Liver (tissue), 3 donors: ENCODE results near the gene PTPRN2.

Experiments used
- RAD21 ChIP-seq, 2 donors: IDR thresholded peaks; 2 replicates each; pipeline ENCODE4 v1.6.1; 2016; ENCODE audit warnings: antibody characterized with exemption in 2 of 2, mild to moderate bottlenecking in 2 of 2
- SP1 ChIP-seq: IDR thresholded peaks from 2 replicates; pipeline ENCODE4 v1.6.1; 2018; ENCODE audit warnings: antibody characterized with exemption, mild to moderate bottlenecking
- TF ChIP-seq, protein P1 (sequence below): fragments of 150-350 bp; IDR thresholded peaks from 2 replicates; pipeline ENCODE4 v1.5.1; 2017; ENCODE audit warnings: improper control_type of control experiment, low read depth, low read length; ENCODE audit not compliant: missing input control
- TF ChIP-seq, protein P2 (sequence below): IDR thresholded peaks from 2 replicates; pipeline ENCODE4 v1.6.1; 2016; ENCODE audit warnings: antibody characterized with exemption
- TF ChIP-seq, protein P3 (sequence below): IDR thresholded peaks from 2 replicates; pipeline ENCODE4 v1.6.1; 2016; ENCODE audit warnings: antibody characterized with exemption, mild to moderate bottlenecking
- TF ChIP-seq, protein P4 (sequence below): IDR thresholded peaks from 2 replicates; pipeline ENCODE4 v1.6.1; 2016; ENCODE audit warnings: antibody characterized with exemption
- TF ChIP-seq, protein P5 (sequence below): IDR thresholded peaks from 2 replicates; pipeline ENCODE4 v1.6.1; 2016; ENCODE audit warnings: antibody characterized with exemption
- donor health status: healthy.
- donor health status: healthy.

DNA sequence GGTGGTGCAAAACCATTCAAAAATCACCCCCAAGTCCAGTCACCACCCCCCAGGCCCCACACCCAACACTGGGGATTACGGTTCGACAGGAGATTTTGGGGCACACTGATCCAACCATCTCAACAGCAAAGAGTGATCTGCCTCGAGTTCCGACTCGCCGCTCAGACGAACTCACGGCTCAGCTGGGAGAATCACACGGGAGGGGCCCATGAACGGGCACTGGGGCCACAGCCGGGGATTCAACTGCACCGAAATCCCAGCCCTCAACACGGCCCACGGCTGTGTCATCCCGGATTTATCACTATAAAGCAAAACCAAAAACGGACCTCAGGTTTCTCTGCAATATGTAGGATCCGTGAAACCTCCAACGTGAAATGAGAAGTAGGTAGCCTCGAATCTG, 790.8 kb downstream of the PTPRN2 start:
- TF ChIP-seq, protein P1, sequence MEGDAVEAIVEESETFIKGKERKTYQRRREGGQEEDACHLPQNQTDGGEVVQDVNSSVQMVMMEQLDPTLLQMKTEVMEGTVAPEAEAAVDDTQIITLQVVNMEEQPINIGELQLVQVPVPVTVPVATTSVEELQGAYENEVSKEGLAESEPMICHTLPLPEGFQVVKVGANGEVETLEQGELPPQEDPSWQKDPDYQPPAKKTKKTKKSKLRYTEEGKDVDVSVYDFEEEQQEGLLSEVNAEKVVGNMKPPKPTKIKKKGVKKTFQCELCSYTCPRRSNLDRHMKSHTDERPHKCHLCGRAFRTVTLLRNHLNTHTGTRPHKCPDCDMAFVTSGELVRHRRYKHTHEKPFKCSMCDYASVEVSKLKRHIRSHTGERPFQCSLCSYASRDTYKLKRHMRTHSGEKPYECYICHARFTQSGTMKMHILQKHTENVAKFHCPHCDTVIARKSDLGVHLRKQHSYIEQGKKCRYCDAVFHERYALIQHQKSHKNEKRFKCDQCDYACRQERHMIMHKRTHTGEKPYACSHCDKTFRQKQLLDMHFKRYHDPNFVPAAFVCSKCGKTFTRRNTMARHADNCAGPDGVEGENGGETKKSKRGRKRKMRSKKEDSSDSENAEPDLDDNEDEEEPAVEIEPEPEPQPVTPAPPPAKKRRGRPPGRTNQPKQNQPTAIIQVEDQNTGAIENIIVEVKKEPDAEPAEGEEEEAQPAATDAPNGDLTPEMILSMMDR: no peak
- no peak for TF ChIP-seq RAD21 (IDR thresholded peaks at IDR 0.05)
- TF ChIP-seq, protein P2, sequence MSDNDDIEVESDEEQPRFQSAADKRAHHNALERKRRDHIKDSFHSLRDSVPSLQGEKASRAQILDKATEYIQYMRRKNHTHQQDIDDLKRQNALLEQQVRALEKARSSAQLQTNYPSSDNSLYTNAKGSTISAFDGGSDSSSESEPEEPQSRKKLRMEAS: no peak
- TF ChIP-seq, protein P3, sequence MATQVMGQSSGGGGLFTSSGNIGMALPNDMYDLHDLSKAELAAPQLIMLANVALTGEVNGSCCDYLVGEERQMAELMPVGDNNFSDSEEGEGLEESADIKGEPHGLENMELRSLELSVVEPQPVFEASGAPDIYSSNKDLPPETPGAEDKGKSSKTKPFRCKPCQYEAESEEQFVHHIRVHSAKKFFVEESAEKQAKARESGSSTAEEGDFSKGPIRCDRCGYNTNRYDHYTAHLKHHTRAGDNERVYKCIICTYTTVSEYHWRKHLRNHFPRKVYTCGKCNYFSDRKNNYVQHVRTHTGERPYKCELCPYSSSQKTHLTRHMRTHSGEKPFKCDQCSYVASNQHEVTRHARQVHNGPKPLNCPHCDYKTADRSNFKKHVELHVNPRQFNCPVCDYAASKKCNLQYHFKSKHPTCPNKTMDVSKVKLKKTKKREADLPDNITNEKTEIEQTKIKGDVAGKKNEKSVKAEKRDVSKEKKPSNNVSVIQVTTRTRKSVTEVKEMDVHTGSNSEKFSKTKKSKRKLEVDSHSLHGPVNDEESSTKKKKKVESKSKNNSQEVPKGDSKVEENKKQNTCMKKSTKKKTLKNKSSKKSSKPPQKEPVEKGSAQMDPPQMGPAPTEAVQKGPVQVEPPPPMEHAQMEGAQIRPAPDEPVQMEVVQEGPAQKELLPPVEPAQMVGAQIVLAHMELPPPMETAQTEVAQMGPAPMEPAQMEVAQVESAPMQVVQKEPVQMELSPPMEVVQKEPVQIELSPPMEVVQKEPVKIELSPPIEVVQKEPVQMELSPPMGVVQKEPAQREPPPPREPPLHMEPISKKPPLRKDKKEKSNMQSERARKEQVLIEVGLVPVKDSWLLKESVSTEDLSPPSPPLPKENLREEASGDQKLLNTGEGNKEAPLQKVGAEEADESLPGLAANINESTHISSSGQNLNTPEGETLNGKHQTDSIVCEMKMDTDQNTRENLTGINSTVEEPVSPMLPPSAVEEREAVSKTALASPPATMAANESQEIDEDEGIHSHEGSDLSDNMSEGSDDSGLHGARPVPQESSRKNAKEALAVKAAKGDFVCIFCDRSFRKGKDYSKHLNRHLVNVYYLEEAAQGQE: no peak
- TF ChIP-seq, protein P4, sequence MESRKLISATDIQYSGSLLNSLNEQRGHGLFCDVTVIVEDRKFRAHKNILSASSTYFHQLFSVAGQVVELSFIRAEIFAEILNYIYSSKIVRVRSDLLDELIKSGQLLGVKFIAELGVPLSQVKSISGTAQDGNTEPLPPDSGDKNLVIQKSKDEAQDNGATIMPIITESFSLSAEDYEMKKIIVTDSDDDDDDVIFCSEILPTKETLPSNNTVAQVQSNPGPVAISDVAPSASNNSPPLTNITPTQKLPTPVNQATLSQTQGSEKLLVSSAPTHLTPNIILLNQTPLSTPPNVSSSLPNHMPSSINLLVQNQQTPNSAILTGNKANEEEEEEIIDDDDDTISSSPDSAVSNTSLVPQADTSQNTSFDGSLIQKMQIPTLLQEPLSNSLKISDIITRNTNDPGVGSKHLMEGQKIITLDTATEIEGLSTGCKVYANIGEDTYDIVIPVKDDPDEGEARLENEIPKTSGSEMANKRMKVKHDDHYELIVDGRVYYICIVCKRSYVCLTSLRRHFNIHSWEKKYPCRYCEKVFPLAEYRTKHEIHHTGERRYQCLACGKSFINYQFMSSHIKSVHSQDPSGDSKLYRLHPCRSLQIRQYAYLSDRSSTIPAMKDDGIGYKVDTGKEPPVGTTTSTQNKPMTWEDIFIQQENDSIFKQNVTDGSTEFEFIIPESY: no peak
- TF ChIP-seq SP1: no peak
- TF ChIP-seq, protein P5, sequence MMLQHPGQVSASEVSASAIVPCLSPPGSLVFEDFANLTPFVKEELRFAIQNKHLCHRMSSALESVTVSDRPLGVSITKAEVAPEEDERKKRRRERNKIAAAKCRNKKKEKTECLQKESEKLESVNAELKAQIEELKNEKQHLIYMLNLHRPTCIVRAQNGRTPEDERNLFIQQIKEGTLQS: no peak
